H1 (cell line): ENCODE results near the gene SURF1. TPM values are rescaled to one million over a fixed set of nuclear protein-coding genes. Genes with fewer than 3 reads are reported as not detected.

Source experiments
- ASH2L ChIP-seq: fragments of 200-600, 300-600 bp; sonication (generic); IDR thresholded peaks from one replicate; pipeline ENCODE4 v1.7.1; 2017; ENCODE audit warnings: low read length
- CEBPB ChIP-seq: IDR thresholded peaks from 2 replicates; pipeline ENCODE4 v1.6.1; 2012; ENCODE audit warnings: low read depth, low read length
- CTBP2 ChIP-seq: IDR thresholded peaks from 2 replicates; pipeline ENCODE4 v1.7.0; 2011; ENCODE audit warnings: borderline replicate concordance, mild to moderate bottlenecking, moderate library complexity, mixed read lengths, low read length; ENCODE audit not compliant: insufficient read depth, insufficient read length
- FOSL1 ChIP-seq: IDR thresholded peaks from 2 replicates; pipeline ENCODE4 v1.6.1; 2011; ENCODE audit warnings: mild to moderate bottlenecking, low read depth, low read length, moderate library complexity; ENCODE audit not compliant: insufficient read depth
- HDAC2 ChIP-seq, 2 experiments: fragments of 300-600 bp in 1 of 2; sonication (generic) in 1 of 2; IDR thresholded peaks; 2 replicates each; pipeline ENCODE4 v1.6.1; 2011 to 2012; ENCODE audit warnings: low read depth in 2 of 2, low read length in 2 of 2, mild to moderate bottlenecking in 2 of 2, moderate library complexity in 2 of 2, borderline replicate concordance in 1 of 2, inconsistent platforms in 1 of 2
- KDM5A ChIP-seq: fragments of 200-600 bp; IDR thresholded peaks from 2 replicates; pipeline ENCODE4 v1.7.1; 2012; ENCODE audit warnings: mild to moderate bottlenecking, low read length, inconsistent platforms, mixed read lengths
- PHF8 ChIP-seq: fragments of 200-600 bp; sonication (generic); conservative IDR thresholded peaks from 2 replicates; pipeline ENCODE4 v1.7.1; 2012; ENCODE audit warnings: low read depth, mild to moderate bottlenecking, inconsistent platforms, low read length, moderate library complexity
- SIN3A ChIP-seq, 2 experiments: IDR thresholded peaks in 1 of 2; conservative IDR thresholded peaks in 1 of 2; 2 replicates each; pipeline ENCODE4 v1.6.1; 2011 to 2012; ENCODE audit warnings: low read length in 2 of 2, improper control_type of control experiment in 1 of 2, low read depth in 1 of 2, mild to moderate bottlenecking in 1 of 2
- SIX5 ChIP-seq: IDR thresholded peaks from 2 replicates; pipeline ENCODE4 v1.6.1; 2011; ENCODE audit warnings: mild to moderate bottlenecking, low read depth, low read length
- polyA plus RNA-seq, 7 experiments: library from polyadenylated mRNA; depleted of rRNA in 3 of 7; stranded (reverse) in 5 of 7; unstranded in 2 of 7; fragments of >200 nt in 5 of 7; fragments of 200-250 nt in 2 of 7; gene quantifications; 1 replicate in 5 of 7; 2 replicates in 1 of 7; 4 replicates in 1 of 7; pipeline versions ENCODE4 v1.2.1 to v1.2.3, GENCODE V29; 2011 to 2013; ENCODE audit warnings: missing spikeins in 2 of 7, mixed read lengths in 2 of 7
- total RNA-seq: library from RNA; stranded (reverse); fragmentation: NEBNext Ultra II Directional; extraction: Animal tissue kit (Norgen Biotek cat#: 25700); gene quantifications from 2 replicates; pipeline ENCODE4 v1.2.1, GENCODE V29; 2021
- TF ChIP-seq, protein P1 (sequence below): fragments of 300-600 bp; sonication (generic); IDR thresholded peaks from 2 replicates; pipeline ENCODE4 v1.7.1; 2012; ENCODE audit warnings: low read length, moderate library complexity, mild to moderate bottlenecking, inconsistent platforms; ENCODE audit not compliant: insufficient replicate concordance

The SURF1 gene
- total and polyA plus RNA-seq, 2 of the 8 experiments (the other 6 are each of a cell fraction or from before 2014, with no cell fraction given), result 43.1 to 44.7 TPM

GRCh38 chr9:133347985-133348717 is 8.1 kb downstream of the SURF1 start, which contains the start of the genes MED22 and RPL7A (continued):
- TF ChIP-seq, protein P1, sequence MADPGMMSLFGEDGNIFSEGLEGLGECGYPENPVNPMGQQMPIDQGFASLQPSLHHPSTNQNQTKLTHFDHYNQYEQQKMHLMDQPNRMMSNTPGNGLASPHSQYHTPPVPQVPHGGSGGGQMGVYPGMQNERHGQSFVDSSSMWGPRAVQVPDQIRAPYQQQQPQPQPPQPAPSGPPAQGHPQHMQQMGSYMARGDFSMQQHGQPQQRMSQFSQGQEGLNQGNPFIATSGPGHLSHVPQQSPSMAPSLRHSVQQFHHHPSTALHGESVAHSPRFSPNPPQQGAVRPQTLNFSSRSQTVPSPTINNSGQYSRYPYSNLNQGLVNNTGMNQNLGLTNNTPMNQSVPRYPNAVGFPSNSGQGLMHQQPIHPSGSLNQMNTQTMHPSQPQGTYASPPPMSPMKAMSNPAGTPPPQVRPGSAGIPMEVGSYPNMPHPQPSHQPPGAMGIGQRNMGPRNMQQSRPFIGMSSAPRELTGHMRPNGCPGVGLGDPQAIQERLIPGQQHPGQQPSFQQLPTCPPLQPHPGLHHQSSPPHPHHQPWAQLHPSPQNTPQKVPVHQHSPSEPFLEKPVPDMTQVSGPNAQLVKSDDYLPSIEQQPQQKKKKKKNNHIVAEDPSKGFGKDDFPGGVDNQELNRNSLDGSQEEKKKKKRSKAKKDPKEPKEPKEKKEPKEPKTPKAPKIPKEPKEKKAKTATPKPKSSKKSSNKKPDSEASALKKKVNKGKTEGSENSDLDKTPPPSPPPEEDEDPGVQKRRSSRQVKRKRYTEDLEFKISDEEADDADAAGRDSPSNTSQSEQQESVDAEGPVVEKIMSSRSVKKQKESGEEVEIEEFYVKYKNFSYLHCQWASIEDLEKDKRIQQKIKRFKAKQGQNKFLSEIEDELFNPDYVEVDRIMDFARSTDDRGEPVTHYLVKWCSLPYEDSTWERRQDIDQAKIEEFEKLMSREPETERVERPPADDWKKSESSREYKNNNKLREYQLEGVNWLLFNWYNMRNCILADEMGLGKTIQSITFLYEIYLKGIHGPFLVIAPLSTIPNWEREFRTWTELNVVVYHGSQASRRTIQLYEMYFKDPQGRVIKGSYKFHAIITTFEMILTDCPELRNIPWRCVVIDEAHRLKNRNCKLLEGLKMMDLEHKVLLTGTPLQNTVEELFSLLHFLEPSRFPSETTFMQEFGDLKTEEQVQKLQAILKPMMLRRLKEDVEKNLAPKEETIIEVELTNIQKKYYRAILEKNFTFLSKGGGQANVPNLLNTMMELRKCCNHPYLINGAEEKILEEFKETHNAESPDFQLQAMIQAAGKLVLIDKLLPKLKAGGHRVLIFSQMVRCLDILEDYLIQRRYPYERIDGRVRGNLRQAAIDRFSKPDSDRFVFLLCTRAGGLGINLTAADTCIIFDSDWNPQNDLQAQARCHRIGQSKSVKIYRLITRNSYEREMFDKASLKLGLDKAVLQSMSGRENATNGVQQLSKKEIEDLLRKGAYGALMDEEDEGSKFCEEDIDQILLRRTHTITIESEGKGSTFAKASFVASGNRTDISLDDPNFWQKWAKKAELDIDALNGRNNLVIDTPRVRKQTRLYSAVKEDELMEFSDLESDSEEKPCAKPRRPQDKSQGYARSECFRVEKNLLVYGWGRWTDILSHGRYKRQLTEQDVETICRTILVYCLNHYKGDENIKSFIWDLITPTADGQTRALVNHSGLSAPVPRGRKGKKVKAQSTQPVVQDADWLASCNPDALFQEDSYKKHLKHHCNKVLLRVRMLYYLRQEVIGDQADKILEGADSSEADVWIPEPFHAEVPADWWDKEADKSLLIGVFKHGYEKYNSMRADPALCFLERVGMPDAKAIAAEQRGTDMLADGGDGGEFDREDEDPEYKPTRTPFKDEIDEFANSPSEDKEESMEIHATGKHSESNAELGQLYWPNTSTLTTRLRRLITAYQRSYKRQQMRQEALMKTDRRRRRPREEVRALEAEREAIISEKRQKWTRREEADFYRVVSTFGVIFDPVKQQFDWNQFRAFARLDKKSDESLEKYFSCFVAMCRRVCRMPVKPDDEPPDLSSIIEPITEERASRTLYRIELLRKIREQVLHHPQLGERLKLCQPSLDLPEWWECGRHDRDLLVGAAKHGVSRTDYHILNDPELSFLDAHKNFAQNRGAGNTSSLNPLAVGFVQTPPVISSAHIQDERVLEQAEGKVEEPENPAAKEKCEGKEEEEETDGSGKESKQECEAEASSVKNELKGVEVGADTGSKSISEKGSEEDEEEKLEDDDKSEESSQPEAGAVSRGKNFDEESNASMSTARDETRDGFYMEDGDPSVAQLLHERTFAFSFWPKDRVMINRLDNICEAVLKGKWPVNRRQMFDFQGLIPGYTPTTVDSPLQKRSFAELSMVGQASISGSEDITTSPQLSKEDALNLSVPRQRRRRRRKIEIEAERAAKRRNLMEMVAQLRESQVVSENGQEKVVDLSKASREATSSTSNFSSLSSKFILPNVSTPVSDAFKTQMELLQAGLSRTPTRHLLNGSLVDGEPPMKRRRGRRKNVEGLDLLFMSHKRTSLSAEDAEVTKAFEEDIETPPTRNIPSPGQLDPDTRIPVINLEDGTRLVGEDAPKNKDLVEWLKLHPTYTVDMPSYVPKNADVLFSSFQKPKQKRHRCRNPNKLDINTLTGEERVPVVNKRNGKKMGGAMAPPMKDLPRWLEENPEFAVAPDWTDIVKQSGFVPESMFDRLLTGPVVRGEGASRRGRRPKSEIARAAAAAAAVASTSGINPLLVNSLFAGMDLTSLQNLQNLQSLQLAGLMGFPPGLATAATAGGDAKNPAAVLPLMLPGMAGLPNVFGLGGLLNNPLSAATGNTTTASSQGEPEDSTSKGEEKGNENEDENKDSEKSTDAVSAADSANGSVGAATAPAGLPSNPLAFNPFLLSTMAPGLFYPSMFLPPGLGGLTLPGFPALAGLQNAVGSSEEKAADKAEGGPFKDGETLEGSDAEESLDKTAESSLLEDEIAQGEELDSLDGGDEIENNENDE, result no peak
- TF ChIP-seq CTBP2, result no peak
- TF ChIP-seq SIN3A (conservative IDR thresholded peaks at IDR 0.05 in 1 of 2, IDR thresholded peaks at IDR 0.05 in 1 of 2; ENCODE audit: low read depth in 1 of 2, low read length in 2 of 2), result peak in 1 of 2 experiments; percentile 55; a peak in 2 of 4 replicates
- TF ChIP-seq PHF8, result peak; percentile 96
- no peak for TF ChIP-seq KDM5A
- TF ChIP-seq ASH2L, result no peak
- TF ChIP-seq HDAC2 (IDR thresholded peaks at IDR 0.05; ENCODE audit: borderline replicate concordance in 1 of 2, low read depth in 2 of 2, low read length in 2 of 2), result no peak
- no peak for TF ChIP-seq CEBPB
- no peak for TF ChIP-seq FOSL1
- TF ChIP-seq SIX5, result no peak
